PC-3 (cell line): ENCODE results near the gene STK39. TPM values are rescaled to one million over a fixed set of nuclear protein-coding genes. Genes with fewer than 3 reads are reported as not detected.

Source experiments
- ATAC-seq: fragments of 200-7000 bp; cut with Tn5 transposase; 2 replicates; pipeline ENCODE4 v1.9.1; 2020; ENCODE audit warnings: mild to moderate bottlenecking, moderate library complexity
- BruUV-seq: library from RNA; stranded (reverse); fragments of 400-500 nt; replicated peaks from 2 replicates; lab custom pipeline; 2021; lab: Mats Ljungman, UMichigan
- CTCF ChIA-PET: fragments of 300-600 bp; sonication (Branson Sonifier 250); formaldehyde crosslinking; loops from one replicate; lab custom pipeline; 2022; ENCODE audit warnings: antibody characterized with exemption; lab: Charles Lee
- POLR2A ChIA-PET: fragments of 300-600 bp; sonication (Branson Sonifier 250); formaldehyde crosslinking; loops from one replicate; lab custom pipeline; 2022; ENCODE audit warnings: antibody characterized with exemption; ENCODE audit not compliant: unreplicated experiment; lab: Charles Lee
- DNase-seq: peaks from one replicate; pipeline ENCODE4 v3.0.0-alpha.2; 2015
- H2AFZ ChIP-seq: fragments of 300-600 bp; sonication (generic); 2 replicates; pipeline ENCODE4 v1.6.0; 2016; ENCODE audit warnings: antibody characterized with exemption, low read length
- H3F3A ChIP-seq: fragments of 300-600 bp; sonication (generic); one replicate; pipeline ENCODE4 v1.6.0; 2017; ENCODE audit warnings: antibody characterized with exemption, low read length, control low read depth, mild to moderate bottlenecking; ENCODE audit not compliant: unreplicated experiment
- H3K27ac ChIP-seq: fragments of 300-600 bp; sonication (generic); 2 replicates; pipeline ENCODE4 v1.5.1; 2016; ENCODE audit warnings: mild to moderate bottlenecking, low read length
- H3K27me3 ChIP-seq: fragments of 300-600 bp; sonication (generic); 2 replicates; pipeline ENCODE4 v1.6.1; 2016; ENCODE audit warnings: low read length, mixed read lengths
- H3K36me3 ChIP-seq: fragments of 300-600 bp; sonication (generic); 2 replicates; pipeline ENCODE4 v1.6.1; 2016; ENCODE audit warnings: low read depth, mixed run types, low read length, mixed read lengths
- H3K4me1 ChIP-seq: fragments of 300-600 bp; sonication (generic); 2 replicates; pipeline ENCODE4 v1.5.1; 2016; ENCODE audit warnings: low read length; ENCODE audit not compliant: insufficient read depth
- H3K4me2 ChIP-seq: fragments of 300-600 bp; sonication (generic); 2 replicates; pipeline ENCODE4 v1.6.0; 2016; ENCODE audit warnings: low read length
- H3K4me3 ChIP-seq: fragments of 300-600 bp; sonication (generic); 2 replicates; pipeline ENCODE4 v1.5.1; 2016; ENCODE audit warnings: mild to moderate bottlenecking, low read length, mixed read lengths
- H3K79me2 ChIP-seq: fragments of 300-600 bp; sonication (generic); 2 replicates; pipeline ENCODE4 v1.6.1; 2017; ENCODE audit warnings: low read length, mixed read lengths
- H3K9ac ChIP-seq: fragments of 300-600 bp; sonication (generic); 2 replicates; pipeline ENCODE4 v1.6.0; 2016; ENCODE audit warnings: mild to moderate bottlenecking, low read length
- H3K9me2 ChIP-seq: fragments of 300-600 bp; sonication (generic); replicated peaks from 2 replicates; pipeline ENCODE4 v1.6.1; 2016; ENCODE audit warnings: mixed run types, low read length, mixed read lengths
- H3K9me3 ChIP-seq: fragments of 300-600 bp; sonication (generic); 2 replicates; pipeline ENCODE4 v1.6.1; 2016; ENCODE audit warnings: low read length, mixed read lengths
- H4K20me1 ChIP-seq: fragments of 300-600 bp; sonication (generic); 2 replicates; pipeline ENCODE4 v1.6.1; 2016; ENCODE audit warnings: low read length, mixed read lengths
- EZH2 ChIP-seq: fragments of 300-600 bp; sonication (generic); IDR thresholded peaks from one replicate; pipeline ENCODE4 v1.6.1; 2017; ENCODE audit warnings: antibody characterized with exemption, mild to moderate bottlenecking, low read length; ENCODE audit not compliant: unreplicated experiment
- EZH2phosphoT487 ChIP-seq: fragments of 300-600 bp; sonication (generic); IDR thresholded peaks from 2 replicates; pipeline ENCODE4 v1.6.1; 2018; ENCODE audit warnings: mild to moderate bottlenecking, antibody characterized with exemption, low read length, borderline replicate concordance
- intact Hi-C: fragments of 100-400 bp; cut with micrococcal nuclease; formaldehyde crosslinking; loops from 2 replicates; pipeline ENCODE4 v1.9.0; 2023
- total RNA-seq: library from RNA; depleted of rRNA; stranded (reverse); fragments of >200 nt; gene quantifications from 2 replicates; pipeline ENCODE4 v1.2.3, GENCODE V29; 2014
- TF ChIP-seq, protein P1 (sequence below): fragments of 300-600 bp; sonication (generic); conservative IDR thresholded peaks from 2 replicates; pipeline ENCODE4 v1.5.1; 2017; ENCODE audit warnings: antibody characterized with exemption, low read depth, mild to moderate bottlenecking, low read length

The STK39 gene
- total RNA-seq, 1 experiment from 2014 or later = 17.9 TPM

DNA sequence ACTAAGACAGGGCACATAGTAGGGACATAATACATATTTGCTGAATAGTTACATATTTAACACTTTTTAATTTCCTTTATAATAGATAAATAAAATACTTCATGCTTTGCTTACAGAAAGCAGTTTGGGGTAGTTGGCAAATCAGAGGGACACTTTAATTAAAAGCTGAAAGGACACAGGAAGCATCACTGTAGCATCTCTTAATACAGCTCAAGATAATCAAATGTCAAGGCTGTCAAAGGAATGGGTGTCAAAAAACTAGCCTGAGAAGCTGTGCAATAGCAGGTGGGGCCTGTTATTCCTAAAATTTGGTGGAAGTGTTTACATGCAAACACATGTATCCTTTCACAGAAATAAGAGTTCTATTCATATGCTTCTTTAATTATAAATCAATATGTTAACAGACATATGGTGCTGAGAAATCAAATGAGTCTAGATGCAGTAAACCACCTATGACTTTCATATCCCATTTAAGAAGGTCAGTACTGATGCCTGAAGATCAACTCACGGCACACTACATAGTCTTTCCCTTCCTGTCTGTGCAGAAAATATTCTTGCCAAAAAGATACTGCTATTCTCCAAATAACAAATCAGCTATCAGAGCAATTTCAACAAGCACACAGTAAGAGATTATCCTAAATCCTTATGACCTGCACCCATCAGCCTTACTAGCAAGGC lies 174.6 kb downstream of the STK39 start:
- no peaks in the 10 kb centered on the region for H3F3A ChIP-seq
- 0 out of 2 replicates have a peak, but pooled peaks cover 6% of the 10 kb centered on the region for H3K36me3 ChIP-seq
- ChIA-PET CTCF (no interaction called here), POLR2A (no interaction called here)
- ATAC-seq = no peak
- H3K4me3 ChIP-seq = no peak overlapping the region
- no peaks in the 10 kb centered on the region for H3K4me1 ChIP-seq
- H3K9me3 ChIP-seq = no peaks in the 10 kb centered on the region
- no peaks in the 10 kb centered on the region for H4K20me1 ChIP-seq
- H3K27ac ChIP-seq = no peak overlapping the region
- no peak for TF ChIP-seq EZH2
- TF ChIP-seq EZH2phosphoT487 = no peak
- TF ChIP-seq, protein P1, sequence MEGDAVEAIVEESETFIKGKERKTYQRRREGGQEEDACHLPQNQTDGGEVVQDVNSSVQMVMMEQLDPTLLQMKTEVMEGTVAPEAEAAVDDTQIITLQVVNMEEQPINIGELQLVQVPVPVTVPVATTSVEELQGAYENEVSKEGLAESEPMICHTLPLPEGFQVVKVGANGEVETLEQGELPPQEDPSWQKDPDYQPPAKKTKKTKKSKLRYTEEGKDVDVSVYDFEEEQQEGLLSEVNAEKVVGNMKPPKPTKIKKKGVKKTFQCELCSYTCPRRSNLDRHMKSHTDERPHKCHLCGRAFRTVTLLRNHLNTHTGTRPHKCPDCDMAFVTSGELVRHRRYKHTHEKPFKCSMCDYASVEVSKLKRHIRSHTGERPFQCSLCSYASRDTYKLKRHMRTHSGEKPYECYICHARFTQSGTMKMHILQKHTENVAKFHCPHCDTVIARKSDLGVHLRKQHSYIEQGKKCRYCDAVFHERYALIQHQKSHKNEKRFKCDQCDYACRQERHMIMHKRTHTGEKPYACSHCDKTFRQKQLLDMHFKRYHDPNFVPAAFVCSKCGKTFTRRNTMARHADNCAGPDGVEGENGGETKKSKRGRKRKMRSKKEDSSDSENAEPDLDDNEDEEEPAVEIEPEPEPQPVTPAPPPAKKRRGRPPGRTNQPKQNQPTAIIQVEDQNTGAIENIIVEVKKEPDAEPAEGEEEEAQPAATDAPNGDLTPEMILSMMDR = no peak
- DNase-seq = no peak
- H3K4me2 ChIP-seq = no peak overlapping the region
- intact Hi-C loops = no loop called here
- BruUV-seq = no TSS peak
- H3K9me2 ChIP-seq = no peaks in the 10 kb centered on the region
- no peaks in the 10 kb centered on the region for H3K27me3 ChIP-seq
- H2AFZ ChIP-seq = no peak overlapping the region
- H3K79me2 ChIP-seq = no peaks in the 10 kb centered on the region
- H3K9ac ChIP-seq = no peak overlapping the region

DNA sequence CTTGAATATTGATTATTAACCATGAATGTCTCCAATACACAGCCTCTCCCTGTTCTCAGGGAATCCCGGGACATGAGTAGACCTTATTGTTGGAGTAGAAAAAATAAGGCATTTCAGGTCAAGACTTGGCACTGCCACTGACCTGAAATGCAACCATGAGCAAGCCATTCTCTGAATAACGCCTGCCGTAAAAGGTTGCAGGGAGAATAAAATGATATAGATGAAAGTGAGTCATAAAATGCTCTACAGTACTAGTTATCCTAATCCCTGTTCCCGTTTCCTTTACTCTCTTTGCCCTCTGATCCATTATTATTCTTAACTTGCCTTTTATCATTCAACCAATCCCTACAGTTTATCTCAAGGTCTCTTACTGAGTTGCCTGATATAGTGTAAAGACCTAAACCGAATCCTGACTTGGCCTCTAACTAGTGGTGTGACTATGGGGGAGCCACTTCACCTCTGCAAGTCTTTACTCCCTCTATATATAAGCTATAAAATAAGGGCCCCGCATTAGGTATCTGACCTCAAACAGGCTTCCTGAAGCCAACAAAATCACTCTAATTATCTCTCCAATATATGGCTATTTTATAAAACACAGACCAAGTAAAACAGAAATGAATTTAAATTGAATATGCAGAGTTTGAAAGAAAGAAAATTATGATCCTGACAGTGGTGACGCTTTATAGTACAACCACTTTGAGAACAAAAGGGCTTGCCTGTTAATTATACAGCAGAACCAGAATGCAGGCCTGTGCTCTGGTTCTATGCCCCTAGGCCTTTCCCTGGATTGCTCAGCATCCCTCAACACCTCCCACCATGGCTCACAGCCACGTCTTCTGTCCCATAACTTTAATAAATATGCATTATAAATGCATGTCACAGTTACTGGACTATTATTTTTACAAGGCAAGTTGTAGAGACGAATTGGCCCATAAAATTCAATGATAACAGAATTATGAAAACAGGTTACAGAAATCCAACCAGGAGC lies 183.1 kb downstream of the STK39 start:
- no peaks in the 10 kb centered on the region for H3K79me2 ChIP-seq
- DNase-seq (no peak), ATAC-seq (peak; percentile 68)
- no TSS peak for BruUV-seq
- no peak overlapping the region for H3K4me2 ChIP-seq
- H3K27me3 ChIP-seq = no peaks in the 10 kb centered on the region
- no peaks in the 10 kb centered on the region for H3K9me2 ChIP-seq
- H2AFZ ChIP-seq = no peak overlapping the region
- H3K36me3 ChIP-seq = peaks cover 14% of the 10 kb centered on the region
- H3K4me3 ChIP-seq = no peak overlapping the region
- POLR2A ChIA-PET = no interaction called here
- H3K9me3 ChIP-seq = no peaks in the 10 kb centered on the region
- no peaks in the 10 kb centered on the region for H4K20me1 ChIP-seq
- H3K4me1 ChIP-seq = no peaks in the 10 kb centered on the region
- CTCF ChIA-PET = no interaction called here
- TF ChIP-seq EZH2 (no peak), EZH2phosphoT487 (no peak)
- TF ChIP-seq, protein P1 = no peak
- no peak overlapping the region for H3K9ac ChIP-seq
- no peaks in the 10 kb centered on the region for H3F3A ChIP-seq
- intact Hi-C loops = no loop called here
- no peak overlapping the region for H3K27ac ChIP-seq
